ENCODE results near the gene TMEM121. TPM values are rescaled to one million over a fixed set of nuclear protein-coding genes. Genes with fewer than 3 reads are reported as not detected.

TMEM121 gene
- total RNA-seq, 2 donors from 2014 or later: 0.82 TPM

GRCh38 chr14:105486163-105486973 lies 40.0 kb upstream of the TMEM121 start, which contains the start of gene CRIP1:
TSS of gene CRIP1 (plus strand) at chr14:105486886. CDS start at chr14:105487260, 374 bp downstream.
- peak; percentile 55 for DNase-seq
- H3K27me3 ChIP-seq: peaks cover 12% of the 10 kb centered on the region
- peak within 1 kb of the TSS; percentile 96 for H3K27ac ChIP-seq
- intact Hi-C loops (cut with DNase I): loop anchor here (5.0 kb wide), 1 partner anchor 114 kb away; no protein-coding TSS in a partner anchor
- H3K4me1 ChIP-seq: peaks cover 32% of the 10 kb centered on the region
- peak within 1 kb of the TSS; percentile 86 to 87 for H3K9ac ChIP-seq (ENCODE audit: low read depth in 2 of 2, low read length in 2 of 2)
- no peaks in the 10 kb centered on the region for H3K9me3 ChIP-seq
- peak within 1 kb of the TSS; percentile 57 for H3K4me3 ChIP-seq
- H3K36me3 ChIP-seq: no peaks in the 10 kb centered on the region
- TF ChIP-seq, protein P1, sequence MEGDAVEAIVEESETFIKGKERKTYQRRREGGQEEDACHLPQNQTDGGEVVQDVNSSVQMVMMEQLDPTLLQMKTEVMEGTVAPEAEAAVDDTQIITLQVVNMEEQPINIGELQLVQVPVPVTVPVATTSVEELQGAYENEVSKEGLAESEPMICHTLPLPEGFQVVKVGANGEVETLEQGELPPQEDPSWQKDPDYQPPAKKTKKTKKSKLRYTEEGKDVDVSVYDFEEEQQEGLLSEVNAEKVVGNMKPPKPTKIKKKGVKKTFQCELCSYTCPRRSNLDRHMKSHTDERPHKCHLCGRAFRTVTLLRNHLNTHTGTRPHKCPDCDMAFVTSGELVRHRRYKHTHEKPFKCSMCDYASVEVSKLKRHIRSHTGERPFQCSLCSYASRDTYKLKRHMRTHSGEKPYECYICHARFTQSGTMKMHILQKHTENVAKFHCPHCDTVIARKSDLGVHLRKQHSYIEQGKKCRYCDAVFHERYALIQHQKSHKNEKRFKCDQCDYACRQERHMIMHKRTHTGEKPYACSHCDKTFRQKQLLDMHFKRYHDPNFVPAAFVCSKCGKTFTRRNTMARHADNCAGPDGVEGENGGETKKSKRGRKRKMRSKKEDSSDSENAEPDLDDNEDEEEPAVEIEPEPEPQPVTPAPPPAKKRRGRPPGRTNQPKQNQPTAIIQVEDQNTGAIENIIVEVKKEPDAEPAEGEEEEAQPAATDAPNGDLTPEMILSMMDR (IDR thresholded peaks at IDR 0.05): no peak

DNA sequence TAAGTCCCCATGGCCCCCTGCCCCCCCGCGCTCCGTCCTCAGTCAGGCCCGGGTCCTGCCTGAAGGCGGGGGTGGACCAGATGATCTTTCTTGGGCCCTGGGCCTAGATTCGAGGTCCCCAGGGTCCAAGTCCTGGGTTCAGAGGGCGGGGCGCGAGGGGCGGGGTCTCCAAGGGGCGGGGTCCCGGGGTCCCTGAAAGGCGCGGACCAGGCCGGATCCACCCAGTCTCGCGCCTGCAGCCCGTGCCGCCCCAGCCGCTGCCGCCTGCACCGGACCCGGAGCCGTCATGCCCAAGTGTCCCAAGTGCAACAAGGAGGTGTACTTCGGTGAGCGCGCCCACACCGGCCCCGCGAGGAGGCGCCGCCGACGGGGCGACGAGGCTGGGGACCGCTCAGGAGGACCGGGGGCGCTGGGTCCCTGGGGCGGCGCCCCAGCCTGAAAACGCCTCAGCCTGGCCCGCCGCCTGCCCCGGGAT lies 39.4 kb upstream of the TMEM121 start:
- Histone ChIP-seq H3K27me3 (peaks cover 12% of the 10 kb centered on the region), H3K9ac (ENCODE audit: low read depth in 2 of 2, low read length in 2 of 2) (peak overlapping the region; percentile 86 to 87), H3K4me1 (peaks cover 28% of the 10 kb centered on the region), H3K9me3 (no peaks in the 10 kb centered on the region), H3K36me3 (no peaks in the 10 kb centered on the region), H3K4me3 (peak overlapping the region; percentile 57), H3K27ac (peak overlapping the region; percentile 96)
- peak; percentile 86 for DNase-seq
- intact Hi-C loops (cut with DNase I): loop anchor here (5.0 kb wide), 1 partner anchor 115 kb away; no protein-coding TSS in a partner anchor
- TF ChIP-seq, protein P1 (IDR thresholded peaks at IDR 0.05): no peak

- Histone ChIP-seq H3K27ac (peak overlapping the region; percentile 96), H3K4me1 (peaks cover 23% of the 10 kb centered on the region), H3K36me3 (no peaks in the 10 kb centered on the region), H3K4me3 (peak overlapping the region; percentile 57), H3K9ac (ENCODE audit: low read depth in 2 of 2, low read length in 2 of 2) (peak overlapping the region; percentile 86 to 87), H3K27me3 (peaks cover 12% of the 10 kb centered on the region), H3K9me3 (no peaks in the 10 kb centered on the region)
- intact Hi-C loops (cut with DNase I): loop anchor here (5.0 kb wide), 1 partner anchor 115 kb away; no protein-coding TSS in a partner anchor
- TF ChIP-seq, protein P1 (IDR thresholded peaks at IDR 0.05): no peak
- DNase-seq: peak; percentile 78
These were observed 38.9 kb upstream of the TMEM121 start for GRCh38 chr14:105487449-105487985.

- H3K9me3 ChIP-seq: no peaks in the 10 kb centered on the region
- TF ChIP-seq, protein P1 (IDR thresholded peaks at IDR 0.05): no peak
- H3K27me3 ChIP-seq: peaks cover 12% of the 10 kb centered on the region
- peaks cover 20% of the 10 kb centered on the region for H3K4me1 ChIP-seq
- intact Hi-C loops (cut with DNase I): loop anchor here (5.0 kb wide), 1 partner anchor 116 kb away; no protein-coding TSS in a partner anchor
- no peaks in the 10 kb centered on the region for H3K36me3 ChIP-seq
- DNase-seq: peak; percentile 86
- H3K27ac ChIP-seq: peak overlapping the region; percentile 96
- peak overlapping the region; percentile 87 to 96 for H3K9ac ChIP-seq (ENCODE audit: low read depth in 2 of 2, low read length in 2 of 2)
- H3K4me3 ChIP-seq: peak overlapping the region; percentile 64
These were observed 38.2 kb upstream of the TMEM121 start for GRCh38 chr14:105487986-105488777.
